ENCODE results near the gene SERP1. TPM values are rescaled to one million over a fixed set of nuclear protein-coding genes. Genes with fewer than 3 reads are reported as not detected.

SERP1 gene
- total RNA-seq, 4 donors from 2014 or later = 25.3 to 52.7 (median 36.3) TPM

DNA sequence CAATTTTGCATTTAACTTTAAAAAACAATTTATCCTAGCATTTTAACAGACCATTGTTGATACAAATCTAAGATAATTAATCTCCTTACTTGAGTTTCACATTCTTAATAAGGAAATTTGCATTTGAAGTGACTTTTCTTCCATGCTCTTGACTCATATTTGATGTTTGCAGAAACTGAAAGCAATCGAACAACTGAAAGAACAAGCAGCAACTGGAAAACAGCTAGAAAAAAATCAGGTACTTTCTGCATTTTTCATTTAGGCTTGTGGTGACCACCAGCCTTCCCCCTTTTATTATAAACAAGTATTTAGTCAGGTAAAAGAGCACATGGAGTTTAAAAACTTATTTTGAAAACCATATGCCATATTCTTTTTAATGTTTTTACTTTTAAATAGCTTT, 36.7 kb upstream of the SERP1 start:
- no peak overlapping the region for H3K4me3 ChIP-seq
- no peaks in the 10 kb centered on the region for H3K9me3 ChIP-seq
- TF ChIP-seq, protein P1, sequence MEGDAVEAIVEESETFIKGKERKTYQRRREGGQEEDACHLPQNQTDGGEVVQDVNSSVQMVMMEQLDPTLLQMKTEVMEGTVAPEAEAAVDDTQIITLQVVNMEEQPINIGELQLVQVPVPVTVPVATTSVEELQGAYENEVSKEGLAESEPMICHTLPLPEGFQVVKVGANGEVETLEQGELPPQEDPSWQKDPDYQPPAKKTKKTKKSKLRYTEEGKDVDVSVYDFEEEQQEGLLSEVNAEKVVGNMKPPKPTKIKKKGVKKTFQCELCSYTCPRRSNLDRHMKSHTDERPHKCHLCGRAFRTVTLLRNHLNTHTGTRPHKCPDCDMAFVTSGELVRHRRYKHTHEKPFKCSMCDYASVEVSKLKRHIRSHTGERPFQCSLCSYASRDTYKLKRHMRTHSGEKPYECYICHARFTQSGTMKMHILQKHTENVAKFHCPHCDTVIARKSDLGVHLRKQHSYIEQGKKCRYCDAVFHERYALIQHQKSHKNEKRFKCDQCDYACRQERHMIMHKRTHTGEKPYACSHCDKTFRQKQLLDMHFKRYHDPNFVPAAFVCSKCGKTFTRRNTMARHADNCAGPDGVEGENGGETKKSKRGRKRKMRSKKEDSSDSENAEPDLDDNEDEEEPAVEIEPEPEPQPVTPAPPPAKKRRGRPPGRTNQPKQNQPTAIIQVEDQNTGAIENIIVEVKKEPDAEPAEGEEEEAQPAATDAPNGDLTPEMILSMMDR (IDR thresholded peaks at IDR 0.05 in 4 of 5, conservative IDR thresholded peaks at IDR 0.05 in 1 of 5) = no peak
- no peak for TF ChIP-seq POLR2A (IDR thresholded peaks at IDR 0.05)
- H3K27ac ChIP-seq = no peak overlapping the region
- peaks cover 3 to 4% of the 10 kb centered on the region in 2 donors for H3K4me1 ChIP-seq
- intact Hi-C loops (cut with DNase I; ENCODE audit: low total_unique reads) (no loop called here), in situ Hi-C loops (cut with MboI; ENCODE audit: low sequenced_read_pairs in 4 of 4) (no loop called here)
- no peak for DNase-seq
- no peaks in the 10 kb centered on the region for H3K27me3 ChIP-seq
- H3K36me3 ChIP-seq = peaks cover 0 to 52% of the 10 kb centered on the region in 2 donors
- ATAC-seq = no peak

DNA sequence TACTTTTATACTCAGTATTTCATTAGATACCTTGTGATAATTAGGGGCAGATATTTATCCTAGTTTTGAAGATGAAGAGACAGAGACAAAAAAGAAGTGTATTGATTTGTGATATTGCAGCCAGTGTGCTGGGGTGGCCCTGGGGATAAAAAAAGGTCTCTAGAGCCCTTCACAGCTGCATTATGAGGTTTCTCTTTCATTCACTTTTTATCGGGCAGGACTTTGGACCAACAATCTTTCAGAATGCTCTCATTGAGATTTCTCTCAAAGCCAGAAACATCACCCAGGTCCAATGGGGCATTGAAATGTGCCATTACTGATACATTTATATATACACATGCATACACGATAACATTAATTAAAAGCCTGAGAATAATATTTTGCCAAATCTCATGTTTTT, 36.3 kb upstream of the SERP1 start:
- intact Hi-C loops (cut with DNase I; ENCODE audit: low total_unique reads) = no loop called here
- ATAC-seq (no peak), DNase-seq (no peak)
- peaks cover 0 to 54% of the 10 kb centered on the region in 2 donors for H3K36me3 ChIP-seq
- TF ChIP-seq POLR2A (IDR thresholded peaks at IDR 0.05) = no peak
- TF ChIP-seq, protein P1 (IDR thresholded peaks at IDR 0.05 in 4 of 5, conservative IDR thresholded peaks at IDR 0.05 in 1 of 5) = no peak
- no peak overlapping the region for H3K4me3 ChIP-seq
- in situ Hi-C loops (cut with MboI; ENCODE audit: low sequenced_read_pairs in 4 of 4) = no loop called here
- no peaks in the 10 kb centered on the region for H3K4me1 ChIP-seq
- H3K27ac ChIP-seq = no peak overlapping the region
- H3K27me3 ChIP-seq = no peaks in the 10 kb centered on the region
- no peaks in the 10 kb centered on the region for H3K9me3 ChIP-seq

DNA sequence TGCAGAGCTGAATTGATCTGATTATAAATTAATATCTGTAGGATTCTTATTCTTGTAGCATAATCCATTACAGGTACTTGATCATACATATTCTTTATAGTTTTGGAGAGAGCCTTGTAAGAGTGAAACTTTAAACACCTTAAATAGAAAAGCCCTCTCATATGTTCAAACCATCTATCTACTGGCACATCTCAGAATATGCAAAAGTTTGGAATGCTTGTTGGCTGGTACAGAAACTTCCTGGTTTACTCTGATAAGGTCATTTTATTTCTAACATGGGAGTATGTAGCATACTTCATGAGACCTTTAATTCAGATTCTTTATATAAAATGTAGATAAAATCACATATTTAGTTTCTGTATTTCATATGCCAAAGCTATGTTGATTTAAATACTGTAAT, 34.9 kb upstream of the SERP1 start:
- TF ChIP-seq POLR2A (IDR thresholded peaks at IDR 0.05) = no peak
- TF ChIP-seq, protein P1 (IDR thresholded peaks at IDR 0.05 in 4 of 5, conservative IDR thresholded peaks at IDR 0.05 in 1 of 5) = no peak
- ATAC-seq (no peak), DNase-seq (no peak)
- Histone ChIP-seq H3K4me1 (no peaks in the 10 kb centered on the region), H3K36me3 (peaks cover 0 to 67% of the 10 kb centered on the region in 2 donors), H3K27ac (no peak overlapping the region), H3K4me3 (no peak overlapping the region), H3K9me3 (no peaks in the 10 kb centered on the region), H3K27me3 (no peaks in the 10 kb centered on the region)
- in situ Hi-C loops (cut with MboI; ENCODE audit: low sequenced_read_pairs in 4 of 4) (no loop called here), intact Hi-C loops (cut with DNase I; ENCODE audit: low total_unique reads) (no loop called here)

DNA sequence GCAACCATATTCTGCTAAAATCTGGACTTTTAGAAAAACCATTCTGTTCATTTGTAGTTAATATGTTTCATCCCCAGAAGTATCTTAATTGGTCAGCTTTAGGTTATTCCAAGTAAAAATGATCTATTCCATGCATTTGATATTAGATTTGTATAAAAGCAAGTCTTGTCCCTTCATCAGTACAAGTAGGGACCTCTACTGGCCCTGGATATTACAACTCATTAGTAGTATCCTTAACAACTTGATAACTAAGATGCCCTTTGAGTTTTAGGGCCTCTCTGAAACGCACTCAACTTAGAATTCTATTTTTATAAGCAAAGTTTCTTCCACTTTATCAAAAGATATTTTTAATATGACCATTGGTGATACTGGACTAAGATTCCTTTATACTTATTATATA, 31.6 kb upstream of the SERP1 start:
- intact Hi-C loops (cut with DNase I; ENCODE audit: low total_unique reads) = no loop called here
- ATAC-seq = no peak

More for the DNA sequence above, 31.6 kb upstream of the SERP1 start:
- Histone ChIP-seq H3K27me3 (no peaks in the 10 kb centered on the region), H3K9me3 (no peaks in the 10 kb centered on the region), H3K36me3 (peaks cover 0 to 67% of the 10 kb centered on the region in 2 donors), H3K4me3 (no peak overlapping the region), H3K27ac (no peak overlapping the region), H3K4me1 (no peaks in the 10 kb centered on the region)
- TF ChIP-seq, protein P1 (IDR thresholded peaks at IDR 0.05 in 4 of 5, conservative IDR thresholded peaks at IDR 0.05 in 1 of 5) = no peak
- TF ChIP-seq POLR2A (IDR thresholded peaks at IDR 0.05) = no peak
- DNase-seq = no peak
- in situ Hi-C loops (cut with MboI; ENCODE audit: low sequenced_read_pairs in 4 of 4) = no loop called here

Measured in gastrocnemius medialis (tissue), 4 donors.